Measurements from ENCODE around the gene FKBP14.

The FKBP14 gene

DNA sequence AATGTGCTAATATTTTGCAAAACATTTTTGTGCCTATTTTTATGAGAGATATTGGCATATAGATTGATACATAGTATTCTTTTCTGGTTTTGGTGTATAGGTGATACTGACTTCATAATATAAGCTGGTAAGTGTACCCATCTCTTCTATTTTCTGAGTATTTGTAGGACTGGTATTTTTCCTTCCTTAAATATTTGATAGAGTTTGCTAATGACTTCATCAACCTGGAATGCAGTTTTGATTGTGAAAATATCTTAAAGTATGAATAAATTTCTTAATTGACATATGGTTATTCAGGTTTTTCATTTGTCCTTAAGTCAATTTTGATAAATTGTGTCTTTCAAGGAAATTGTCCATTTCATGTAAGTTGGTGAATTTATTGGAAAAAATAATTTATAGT, 30.9 kb downstream of the FKBP14 start:
- no peak overlapping the region for H3K4me3 ChIP-seq (ENCODE audit: low read length in 2 of 2)
- no peaks in the 10 kb centered on the region for H3K79me1 ChIP-seq (ENCODE audit: low read depth, low read length)

DNA sequence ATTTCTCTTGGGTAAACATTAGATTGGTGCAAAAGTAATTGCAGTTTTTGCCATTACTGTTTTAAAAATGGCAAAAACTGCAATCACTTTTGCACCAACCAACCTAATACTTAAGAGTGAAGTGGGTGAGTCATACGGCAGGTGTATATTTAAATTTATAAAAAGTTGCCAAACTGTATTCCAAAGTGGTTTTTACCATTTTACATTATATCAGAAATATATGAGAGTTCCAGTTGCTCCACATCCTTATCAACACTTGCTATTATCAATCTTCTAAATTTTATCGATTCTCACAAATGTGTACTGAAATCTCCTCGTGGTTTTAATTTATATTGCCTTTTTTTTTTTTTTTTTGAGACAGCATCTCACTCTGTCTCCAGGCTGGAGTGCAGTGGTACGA, 33.4 kb downstream of the FKBP14 start:
- WGBS, 2 donors (ENCODE audit: extremely low coverage in 2 of 2, insufficient read length in 2 of 2, insufficient replicate concordance in 1 of 2), result no CpG with 5 or more reads among the region's 4 CpGs
- H3K36me3 ChIP-seq (replicated peaks in 1 of 2; ENCODE audit: control insufficient read depth in 2 of 2, insufficient read depth in 2 of 2, low read length in 2 of 2), result no peaks in the 10 kb centered on the region
- H3K27ac ChIP-seq (replicated peaks; ENCODE audit: low read length), result no peak overlapping the region
- no peak for DNase-seq (ENCODE audit: low spot score)
- no peak overlapping the region for H3K4me3 ChIP-seq (ENCODE audit: low read length in 2 of 2)
- no peak overlapping the region for H4K91ac ChIP-seq (ENCODE audit: low read depth, low read length, poor library complexity)
- no peak overlapping the region for H3K23ac ChIP-seq (ENCODE audit: low read depth, low read length, poor library complexity)
- H3K4me1 ChIP-seq (ENCODE audit: control insufficient read depth in 2 of 2, insufficient read depth in 1 of 2, low read depth in 1 of 2, low read length in 2 of 2), result peaks cover 2 to 3% of the 10 kb centered on the region in 2 donors
- H3K9ac ChIP-seq (ENCODE audit: low read depth, low read length, poor library complexity), result no peak overlapping the region
- H2BK15ac ChIP-seq (ENCODE audit: low read length), result no peak overlapping the region
- H3K4ac ChIP-seq (ENCODE audit: low read length), result no peak overlapping the region
- H3K79me1 ChIP-seq (ENCODE audit: low read depth, low read length), result peaks cover 6% of the 10 kb centered on the region
- no peak overlapping the region for H4K8ac ChIP-seq (ENCODE audit: low read depth, low read length)
- H3K4me2 ChIP-seq (ENCODE audit: insufficient read depth, low read length, poor library complexity, severe bottlenecking), result no peak overlapping the region
- H2BK12ac ChIP-seq (ENCODE audit: low read length), result no peak overlapping the region
- H2BK120ac ChIP-seq (ENCODE audit: low read depth, low read length), result no peak overlapping the region
- peaks cover 7 to 10% of the 10 kb centered on the region in 2 donors for H3K9me3 ChIP-seq (replicated peaks in 1 of 2; ENCODE audit: control insufficient read depth in 2 of 2, insufficient read depth in 1 of 2, low read depth in 1 of 2, low read length in 2 of 2)
- H3K18ac ChIP-seq (ENCODE audit: low read length), result no peak overlapping the region
- no peak overlapping the region for H3K14ac ChIP-seq (ENCODE audit: low read length)
- H3K27me3 ChIP-seq (ENCODE audit: control insufficient read depth in 3 of 3, insufficient read depth in 3 of 3, low read depth in 1 of 3, low read length in 3 of 3), result no peaks in the 10 kb centered on the region
- H2BK5ac ChIP-seq (ENCODE audit: low read length), result no peak overlapping the region
- H2AK5ac ChIP-seq (ENCODE audit: low read depth, low read length), result no peak overlapping the region
- H2AFZ ChIP-seq (ENCODE audit: low read length), result no peak overlapping the region

More for the DNA sequence above, 30.9 kb downstream of the FKBP14 start:
- Histone ChIP-seq H3K23ac (ENCODE audit: low read depth, low read length, poor library complexity) (no peak overlapping the region), H2BK120ac (ENCODE audit: low read depth, low read length) (no peak overlapping the region), H3K4me1 (ENCODE audit: control insufficient read depth in 2 of 2, insufficient read depth in 1 of 2, low read depth in 1 of 2, low read length in 2 of 2) (no peaks in the 10 kb centered on the region), H3K27me3 (ENCODE audit: control insufficient read depth in 3 of 3, insufficient read depth in 3 of 3, low read depth in 1 of 3, low read length in 3 of 3) (no peaks in the 10 kb centered on the region), H3K4ac (ENCODE audit: low read length) (no peak overlapping the region), H2BK15ac (ENCODE audit: low read length) (no peak overlapping the region), H2AK5ac (ENCODE audit: low read depth, low read length) (no peak overlapping the region), H3K27ac (replicated peaks; ENCODE audit: low read length) (no peak overlapping the region), H3K36me3 (replicated peaks in 1 of 2; ENCODE audit: control insufficient read depth in 2 of 2, insufficient read depth in 2 of 2, low read length in 2 of 2) (no peaks in the 10 kb centered on the region), H4K8ac (ENCODE audit: low read depth, low read length) (no peak overlapping the region), H3K14ac (ENCODE audit: low read length) (no peak overlapping the region), H3K9me3 (replicated peaks in 1 of 2; ENCODE audit: control insufficient read depth in 2 of 2, insufficient read depth in 1 of 2, low read depth in 1 of 2, low read length in 2 of 2) (peaks cover 7 to 10% of the 10 kb centered on the region in 2 donors), H3K18ac (ENCODE audit: low read length) (no peak overlapping the region), H3K9ac (ENCODE audit: low read depth, low read length, poor library complexity) (no peak overlapping the region), H2BK5ac (ENCODE audit: low read length) (no peak overlapping the region), H4K91ac (ENCODE audit: low read depth, low read length, poor library complexity) (no peak overlapping the region), H2AFZ (ENCODE audit: low read length) (no peak overlapping the region), H3K4me2 (ENCODE audit: insufficient read depth, low read length, poor library complexity, severe bottlenecking) (no peak overlapping the region), H2BK12ac (ENCODE audit: low read length) (no peak overlapping the region)
- DNase-seq (ENCODE audit: low spot score), result no peak

DNA sequence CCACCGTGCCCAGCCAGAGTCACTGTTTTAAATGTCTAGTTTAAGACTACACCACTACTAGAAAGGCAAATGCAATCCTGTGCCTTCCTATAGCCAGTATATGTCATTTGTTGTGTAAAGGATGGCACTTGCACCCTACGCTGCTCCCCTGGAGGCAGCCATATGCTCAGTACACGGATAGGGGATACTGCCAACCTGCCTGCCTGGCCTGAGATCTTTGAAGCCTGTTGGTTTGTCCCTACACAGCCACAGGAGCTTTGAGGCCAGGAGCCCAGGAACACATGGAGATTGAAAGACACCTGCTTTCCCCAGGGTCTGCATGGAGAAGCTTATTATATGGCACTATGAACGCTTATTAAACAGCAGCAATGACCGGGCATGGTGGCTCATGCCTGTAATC, 34.6 kb downstream of the FKBP14 start:
- Histone ChIP-seq H4K91ac (ENCODE audit: low read depth, low read length, poor library complexity) (no peak overlapping the region), H3K27ac (replicated peaks; ENCODE audit: low read length) (no peak overlapping the region), H3K4me2 (ENCODE audit: insufficient read depth, low read length, poor library complexity, severe bottlenecking) (no peak overlapping the region), H3K79me1 (ENCODE audit: low read depth, low read length) (peaks cover 6% of the 10 kb centered on the region), H3K23ac (ENCODE audit: low read depth, low read length, poor library complexity) (no peak overlapping the region), H3K36me3 (replicated peaks in 1 of 2; ENCODE audit: control insufficient read depth in 2 of 2, insufficient read depth in 2 of 2, low read length in 2 of 2) (no peaks in the 10 kb centered on the region), H3K18ac (ENCODE audit: low read length) (no peak overlapping the region), H2BK15ac (ENCODE audit: low read length) (no peak overlapping the region), H3K9ac (ENCODE audit: low read depth, low read length, poor library complexity) (no peak overlapping the region), H4K8ac (ENCODE audit: low read depth, low read length) (no peak overlapping the region), H2BK120ac (ENCODE audit: low read depth, low read length) (no peak overlapping the region), H2AK5ac (ENCODE audit: low read depth, low read length) (no peak overlapping the region), H3K27me3 (ENCODE audit: control insufficient read depth in 3 of 3, insufficient read depth in 3 of 3, low read depth in 1 of 3, low read length in 3 of 3) (no peaks in the 10 kb centered on the region), H3K14ac (ENCODE audit: low read length) (no peak overlapping the region), H3K4me3 (ENCODE audit: low read length in 2 of 2) (peak overlapping the region in 1 of 2 donors; percentile 32), H3K4ac (ENCODE audit: low read length) (no peak overlapping the region), H2BK5ac (ENCODE audit: low read length) (no peak overlapping the region), H2AFZ (ENCODE audit: low read length) (no peak overlapping the region), H2BK12ac (ENCODE audit: low read length) (no peak overlapping the region), H3K4me1 (ENCODE audit: control insufficient read depth in 2 of 2, insufficient read depth in 1 of 2, low read depth in 1 of 2, low read length in 2 of 2) (peaks cover 5 to 13% of the 10 kb centered on the region in 2 donors), H3K9me3 (replicated peaks in 1 of 2; ENCODE audit: control insufficient read depth in 2 of 2, insufficient read depth in 1 of 2, low read depth in 1 of 2, low read length in 2 of 2) (peaks cover 7 to 10% of the 10 kb centered on the region in 2 donors)
- DNase-seq (ENCODE audit: low spot score), result no peak
- no CpG with 5 or more reads among the region's 5 CpGs for WGBS, 2 donors (ENCODE audit: extremely low coverage in 2 of 2, insufficient read length in 2 of 2, insufficient replicate concordance in 1 of 2)

DNA sequence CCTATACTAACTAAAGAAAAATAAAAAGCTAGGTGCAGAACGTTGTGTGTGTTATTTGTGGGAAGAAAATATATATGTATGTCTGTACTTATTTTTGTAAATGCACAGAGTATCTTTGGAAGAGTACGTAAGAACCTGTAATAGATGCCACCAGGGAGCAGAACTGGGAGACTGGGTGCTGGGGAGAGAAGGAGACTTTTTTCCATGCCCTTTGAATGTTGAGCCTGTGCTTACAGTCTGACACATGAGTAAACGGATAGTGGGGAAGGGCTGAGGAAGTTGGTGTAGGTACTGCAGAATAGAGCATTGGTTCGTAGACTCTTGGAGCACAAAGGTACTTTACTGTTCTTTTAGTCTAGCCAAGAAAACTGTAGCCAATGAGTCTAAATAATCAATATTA, 35.6 kb downstream of the FKBP14 start:
- H2BK12ac ChIP-seq (ENCODE audit: low read length), result no peak overlapping the region
- no peak overlapping the region for H3K4me2 ChIP-seq (ENCODE audit: insufficient read depth, low read length, poor library complexity, severe bottlenecking)
- H4K8ac ChIP-seq (ENCODE audit: low read depth, low read length), result no peak overlapping the region
- no peak overlapping the region for H3K23ac ChIP-seq (ENCODE audit: low read depth, low read length, poor library complexity)
- H3K14ac ChIP-seq (ENCODE audit: low read length), result no peak overlapping the region
- H3K4me1 ChIP-seq (ENCODE audit: control insufficient read depth in 2 of 2, insufficient read depth in 1 of 2, low read depth in 1 of 2, low read length in 2 of 2), result peaks cover 5 to 14% of the 10 kb centered on the region in 2 donors
- no peak overlapping the region for H3K27ac ChIP-seq (replicated peaks; ENCODE audit: low read length)
- H2BK15ac ChIP-seq (ENCODE audit: low read length), result no peak overlapping the region
- H2AK5ac ChIP-seq (ENCODE audit: low read depth, low read length), result no peak overlapping the region
- H3K27me3 ChIP-seq (ENCODE audit: control insufficient read depth in 3 of 3, insufficient read depth in 3 of 3, low read depth in 1 of 3, low read length in 3 of 3), result no peaks in the 10 kb centered on the region
- no peak overlapping the region for H3K4me3 ChIP-seq (ENCODE audit: low read length in 2 of 2)
- peaks cover 6% of the 10 kb centered on the region for H3K79me1 ChIP-seq (ENCODE audit: low read depth, low read length)
- DNase-seq (ENCODE audit: low spot score), result no peak
- no peak overlapping the region for H3K9ac ChIP-seq (ENCODE audit: low read depth, low read length, poor library complexity)
- no peaks in the 10 kb centered on the region for H3K36me3 ChIP-seq (replicated peaks in 1 of 2; ENCODE audit: control insufficient read depth in 2 of 2, insufficient read depth in 2 of 2, low read length in 2 of 2)
- H2BK120ac ChIP-seq (ENCODE audit: low read depth, low read length), result no peak overlapping the region
- no peak overlapping the region for H3K4ac ChIP-seq (ENCODE audit: low read length)
- H3K18ac ChIP-seq (ENCODE audit: low read length), result no peak overlapping the region
- H3K9me3 ChIP-seq (replicated peaks in 1 of 2; ENCODE audit: control insufficient read depth in 2 of 2, insufficient read depth in 1 of 2, low read depth in 1 of 2, low read length in 2 of 2), result peaks cover 4 to 5% of the 10 kb centered on the region in 2 donors
- H2BK5ac ChIP-seq (ENCODE audit: low read length), result no peak overlapping the region
- WGBS, 2 donors (ENCODE audit: extremely low coverage in 2 of 2, insufficient read length in 2 of 2, insufficient replicate concordance in 1 of 2), result 100% methylated on average over 1 of the region's 4 CpGs; no CpG with 5 or more reads in 1 of the 2 donors
- no peak overlapping the region for H4K91ac ChIP-seq (ENCODE audit: low read depth, low read length, poor library complexity)
- H2AFZ ChIP-seq (ENCODE audit: low read length), result no peak overlapping the region

Data from neuronal stem cell (in vitro differentiated cells).